ENCODE results near the gene IMMP2L. TPM values are rescaled to one million over a fixed set of nuclear protein-coding genes. Genes with fewer than 3 reads are reported as not detected.

The IMMP2L gene
- total RNA-seq, 1 experiment from 2014 or later = 8.8 TPM

- no peaks in the 10 kb centered on the region for H3K36me3 ChIP-seq (ENCODE audit: control insufficient read depth, insufficient read depth, low read length)
- ATAC-seq = no peak
Observed at GRCh38 chr7:110801502-110801901, 760.8 kb downstream of the IMMP2L start.

GRCh38 chr7:110800984-110801383 lies 761.3 kb downstream of the IMMP2L start:
- Histone ChIP-seq H3K27me3 (ENCODE audit: control insufficient read depth, insufficient read depth, low read length) (no peaks in the 10 kb centered on the region), H3K36me3 (ENCODE audit: control insufficient read depth, insufficient read depth, low read length) (no peaks in the 10 kb centered on the region), H3K4me3 (ENCODE audit: low read depth in 2 of 2, low read length in 2 of 2) (no peak overlapping the region), H3K9me3 (ENCODE audit: control insufficient read depth, insufficient read depth, low read depth, low read length) (no peaks in the 10 kb centered on the region), H3K27ac (ENCODE audit: low read length) (no peak overlapping the region), H3K4me1 (ENCODE audit: control insufficient read depth, insufficient read depth, low read length) (no peaks in the 10 kb centered on the region)
- ChIA-PET CTCF (no interaction called here), POLR2A (no interaction called here)
- in situ Hi-C loops (cut with HindIII; ENCODE audit: low pct_unique_long_range_greater_than_20kb, low sequenced_read_pairs) = no loop called here
- DNase-seq (ENCODE audit: low read depth, low spot score) = no peak
- no TSS peak for BruUV-seq (replicated peaks)
- no peak for TF ChIP-seq POLR2AphosphoS5 (IDR thresholded peaks at IDR 0.05; ENCODE audit: low read depth, low read length)
- TF ChIP-seq REST (IDR thresholded peaks at IDR 0.05; ENCODE audit: insufficient read depth in 1 of 2, low read depth in 2 of 2, low read length in 1 of 2) = no peak
- TF ChIP-seq SIN3A (IDR thresholded peaks at IDR 0.05; ENCODE audit: borderline replicate concordance, insufficient read depth, low read depth, low read length) = no peak
- no peak for TF ChIP-seq TCF7L2 (IDR thresholded peaks at IDR 0.05; ENCODE audit: low read depth, low read length)
- ATAC-seq = no peak
- intact Hi-C loops (cut with micrococcal nuclease; ENCODE audit: unreplicated experiment) = no loop called here

More at GRCh38 chr7:110801502-110801901, 760.8 kb downstream of the IMMP2L start:
- BruUV-seq (replicated peaks) = no TSS peak
- POLR2A ChIA-PET = interaction anchor here (0.6 kb wide), 1 partner anchor 149 kb away, joined by 3 read pairs; no protein-coding TSS in a partner anchor
- in situ Hi-C loops (cut with HindIII; ENCODE audit: low pct_unique_long_range_greater_than_20kb, low sequenced_read_pairs) = no loop called here
- TF ChIP-seq POLR2AphosphoS5 (IDR thresholded peaks at IDR 0.05; ENCODE audit: low read depth, low read length) = no peak
- no peak for TF ChIP-seq TCF7L2 (IDR thresholded peaks at IDR 0.05; ENCODE audit: low read depth, low read length)
- no peak for TF ChIP-seq SIN3A (IDR thresholded peaks at IDR 0.05; ENCODE audit: borderline replicate concordance, insufficient read depth, low read depth, low read length)
- no peak for TF ChIP-seq CTCF (IDR thresholded peaks at IDR 0.05)
- no peak for TF ChIP-seq REST (IDR thresholded peaks at IDR 0.05; ENCODE audit: insufficient read depth in 1 of 2, low read depth in 2 of 2, low read length in 1 of 2)
- no peaks in the 10 kb centered on the region for H3K4me1 ChIP-seq (ENCODE audit: control insufficient read depth, insufficient read depth, low read length)
- no peak overlapping the region for H3K27ac ChIP-seq (ENCODE audit: low read length)
- DNase-seq (ENCODE audit: low read depth, low spot score) = no peak
- intact Hi-C loops (cut with micrococcal nuclease; ENCODE audit: unreplicated experiment) = no loop called here
- H3K9me3 ChIP-seq (ENCODE audit: control insufficient read depth, insufficient read depth, low read depth, low read length) = no peaks in the 10 kb centered on the region
- CTCF ChIA-PET = no interaction called here
- H3K27me3 ChIP-seq (ENCODE audit: control insufficient read depth, insufficient read depth, low read length) = no peaks in the 10 kb centered on the region
- H3K4me3 ChIP-seq (ENCODE audit: low read depth in 2 of 2, low read length in 2 of 2) = no peak overlapping the region
